Measurements from ENCODE around the gene ZBED1.
"Not testable (repeated sequence)": the region's sequence is repeated elsewhere in the genome, so short reads cannot be mapped to it uniquely, and the experiment has no call there.

Gene ZBED1

DNA sequence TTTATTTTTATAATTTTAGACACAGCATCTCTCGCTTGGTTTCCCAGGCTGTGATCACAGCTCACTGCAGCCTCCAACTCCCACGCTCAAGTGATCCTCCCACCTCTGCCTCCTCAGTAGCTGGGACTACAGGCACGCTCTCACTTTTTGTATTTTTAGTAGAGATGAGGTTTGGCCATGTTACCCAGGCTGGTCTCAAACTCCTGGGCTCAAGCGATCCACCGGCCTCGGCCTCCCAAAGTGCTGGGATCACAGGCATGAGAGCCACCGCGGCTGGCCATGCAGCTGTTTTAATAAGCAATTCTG, 39.1 kb downstream of the ZBED1 start:
- peaks cover 12% of the 10 kb centered on the region; the same call in 1 of the 2 replicates for H3K4me1 ChIP-seq (ENCODE audit: control insufficient read depth, insufficient read depth, low read length)
- no peak overlapping the region for H3K4me3 ChIP-seq (ENCODE audit: low read depth, low read length)
- no peak overlapping the region for H3K27ac ChIP-seq (ENCODE audit: low read depth, low read length)
- H3K9ac ChIP-seq (ENCODE audit: low read depth, low read length): no peak overlapping the region
- H3K36me3 ChIP-seq (ENCODE audit: control insufficient read depth, insufficient read depth, low read length): no peaks in the 10 kb centered on the region; the same call in 1 of the 2 replicates
- H3K9me3 ChIP-seq (ENCODE audit: control insufficient read depth, insufficient read depth, low read length): peaks cover 29% of the 10 kb centered on the region
- H3K27me3 ChIP-seq (ENCODE audit: control insufficient read depth, insufficient read depth, low read length): no peaks in the 10 kb centered on the region

DNA sequence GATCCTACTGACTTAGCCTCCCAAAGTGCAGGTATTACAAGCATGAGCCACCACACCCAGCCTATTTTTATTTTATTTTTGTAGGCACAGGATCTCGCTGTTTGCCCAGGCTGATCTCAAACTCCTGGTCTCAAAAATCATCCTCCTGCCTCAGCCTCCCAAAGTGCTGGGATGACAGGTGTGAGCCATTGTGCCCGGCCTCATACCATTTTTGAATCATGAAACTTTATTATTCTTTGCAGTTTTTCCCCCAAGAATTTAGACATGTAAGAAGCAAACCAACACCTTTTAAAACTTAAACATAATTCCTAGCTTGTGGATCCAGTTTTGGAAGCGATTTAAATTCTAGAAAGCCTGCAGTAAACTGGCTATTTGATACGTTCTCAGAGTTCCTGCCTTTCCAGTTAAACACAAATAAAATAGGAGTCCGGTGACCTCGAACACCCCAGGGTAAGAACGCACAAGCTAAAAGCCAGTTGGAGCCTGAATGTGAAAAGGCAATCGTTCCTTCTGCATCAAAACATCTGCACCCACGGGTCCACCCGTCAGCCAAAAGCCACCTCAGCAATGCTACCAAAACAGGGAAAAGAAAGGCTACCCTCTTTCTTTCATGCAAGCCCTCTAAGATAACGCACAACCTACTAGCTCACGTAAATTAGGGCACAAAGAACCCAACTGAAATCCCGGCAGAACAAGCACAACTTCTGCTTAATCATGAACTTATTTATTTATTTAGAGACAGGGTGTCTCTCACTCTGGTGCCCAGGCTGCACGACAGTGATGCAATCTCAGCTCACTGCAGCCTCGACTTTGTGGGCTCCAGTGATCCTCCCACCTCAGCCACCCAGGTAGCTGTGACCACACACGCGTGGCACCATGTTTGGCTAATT, 39.7 kb downstream of the ZBED1 start:
- not testable (repeated sequence) for H3K9ac ChIP-seq (ENCODE audit: low read depth, low read length); H3K27ac ChIP-seq (ENCODE audit: low read depth, low read length); H3K36me3 ChIP-seq (ENCODE audit: control insufficient read depth, insufficient read depth, low read length); H3K27me3 ChIP-seq (ENCODE audit: control insufficient read depth, insufficient read depth, low read length); H3K4me3 ChIP-seq (ENCODE audit: low read depth, low read length)
- Histone ChIP-seq H3K4me1 (ENCODE audit: control insufficient read depth, insufficient read depth, low read length) (peaks cover 12% of the 10 kb centered on the region; the same call in 1 of the 2 replicates), H3K9me3 (ENCODE audit: control insufficient read depth, insufficient read depth, low read length) (peaks cover 23% of the 10 kb centered on the region)

DNA sequence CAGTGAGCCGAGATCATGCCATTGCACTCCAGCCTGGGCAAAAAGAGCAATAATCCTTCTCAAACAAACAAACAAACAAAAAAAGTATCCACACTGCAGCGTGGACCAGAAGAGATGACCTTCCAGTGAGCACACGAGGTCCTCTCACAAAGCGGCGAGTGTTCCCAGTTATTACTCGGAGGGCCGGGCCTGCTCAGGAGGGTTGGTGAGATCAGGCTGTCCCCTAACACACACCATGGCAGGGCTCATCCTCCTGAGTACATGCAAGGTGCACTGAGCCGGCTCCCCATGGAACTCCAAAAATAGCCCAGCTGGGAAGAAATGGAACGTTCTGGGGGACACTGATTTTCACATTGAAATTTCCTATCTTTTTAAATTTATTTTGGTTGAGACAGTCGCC, 40.7 kb downstream of the ZBED1 start:
- Histone ChIP-seq H3K4me1 (ENCODE audit: control insufficient read depth, insufficient read depth, low read length) (peaks cover 12% of the 10 kb centered on the region; the same call in 1 of the 2 replicates), H3K9me3 (ENCODE audit: control insufficient read depth, insufficient read depth, low read length) (peaks cover 14% of the 10 kb centered on the region)
- not testable (repeated sequence) for H3K27ac ChIP-seq (ENCODE audit: low read depth, low read length); H3K27me3 ChIP-seq (ENCODE audit: control insufficient read depth, insufficient read depth, low read length); H3K4me3 ChIP-seq (ENCODE audit: low read depth, low read length); H3K36me3 ChIP-seq (ENCODE audit: control insufficient read depth, insufficient read depth, low read length); H3K9ac ChIP-seq (ENCODE audit: low read depth, low read length)

DNA sequence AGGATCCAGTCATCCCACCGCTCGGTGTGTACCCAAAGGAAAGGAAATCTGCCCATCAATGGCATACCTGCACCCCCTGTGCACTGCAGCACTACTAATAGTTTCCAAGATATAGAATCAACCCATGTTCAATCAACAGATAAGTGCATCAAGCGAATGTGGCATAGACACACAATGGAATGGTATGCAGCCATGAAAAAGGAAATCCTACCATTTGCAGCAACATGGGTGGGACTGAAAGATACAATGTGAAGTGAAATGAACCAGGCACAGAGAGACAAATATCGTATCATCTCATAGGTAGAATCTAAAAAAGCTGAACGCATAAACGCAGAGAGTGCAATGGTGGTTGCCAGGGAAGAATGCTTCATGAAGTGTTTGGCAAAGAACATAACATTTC, 42.5 kb downstream of the ZBED1 start:
- Histone ChIP-seq H3K9ac (ENCODE audit: low read depth, low read length) (no peak overlapping the region), H3K9me3 (ENCODE audit: control insufficient read depth, insufficient read depth, low read length) (no peaks in the 10 kb centered on the region), H3K4me1 (ENCODE audit: control insufficient read depth, insufficient read depth, low read length) (peaks cover 12% of the 10 kb centered on the region; the same call in 1 of the 2 replicates), H3K4me3 (ENCODE audit: low read depth, low read length) (no peak overlapping the region), H3K36me3 (ENCODE audit: control insufficient read depth, insufficient read depth, low read length) (no peaks in the 10 kb centered on the region; the same call in 1 of the 2 replicates), H3K27ac (ENCODE audit: low read depth, low read length) (no peak overlapping the region), H3K27me3 (ENCODE audit: control insufficient read depth, insufficient read depth, low read length) (no peaks in the 10 kb centered on the region)

DNA sequence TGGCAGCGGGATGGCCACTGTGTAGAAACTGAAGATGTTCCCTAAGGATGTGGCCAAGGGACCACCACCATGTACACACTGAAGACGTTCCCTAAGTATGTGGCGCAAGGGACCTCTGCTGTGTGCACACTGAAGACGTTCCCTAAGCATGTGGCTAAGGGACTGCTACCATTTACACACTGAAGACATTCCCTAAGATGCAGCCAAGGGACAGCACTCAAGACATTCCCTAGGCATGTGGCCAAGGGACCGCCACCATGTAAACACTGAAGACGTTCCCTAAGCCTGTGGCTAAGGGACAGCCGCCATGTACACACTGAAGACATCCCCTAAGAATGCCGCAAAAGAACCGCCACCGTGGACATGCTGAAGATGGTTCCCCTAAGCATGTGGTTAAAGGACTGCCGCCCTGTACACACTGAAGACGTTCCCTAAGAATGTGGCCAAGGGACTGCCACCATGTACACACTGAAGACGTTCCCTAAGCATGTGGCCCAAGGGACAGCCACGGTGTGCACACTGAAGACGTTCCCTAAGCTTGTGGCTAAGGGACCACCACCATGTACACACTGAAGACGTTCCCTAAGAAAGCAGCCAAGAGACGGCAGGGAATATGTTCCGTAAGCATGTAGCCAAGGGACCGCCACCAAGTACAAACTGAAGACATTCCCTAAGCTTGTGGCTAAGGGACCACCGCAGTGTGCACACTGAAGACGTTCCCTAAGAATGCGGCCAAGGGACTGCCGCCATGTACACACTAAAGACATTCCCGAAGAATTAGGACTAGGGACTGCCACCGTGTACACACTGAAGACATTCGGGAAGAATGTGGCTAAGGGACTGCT, 43.3 kb downstream of the ZBED1 start:
- Histone ChIP-seq H3K27ac (ENCODE audit: low read depth, low read length) (no peak overlapping the region), H3K9ac (ENCODE audit: low read depth, low read length) (no peak overlapping the region), H3K36me3 (ENCODE audit: control insufficient read depth, insufficient read depth, low read length) (no peaks in the 10 kb centered on the region; the same call in 1 of the 2 replicates), H3K4me3 (ENCODE audit: low read depth, low read length) (no peak overlapping the region), H3K9me3 (ENCODE audit: control insufficient read depth, insufficient read depth, low read length) (no peaks in the 10 kb centered on the region), H3K27me3 (ENCODE audit: control insufficient read depth, insufficient read depth, low read length) (no peaks in the 10 kb centered on the region), H3K4me1 (ENCODE audit: control insufficient read depth, insufficient read depth, low read length) (peaks cover 4% of the 10 kb centered on the region; the same call in 1 of the 2 replicates)

DNA sequence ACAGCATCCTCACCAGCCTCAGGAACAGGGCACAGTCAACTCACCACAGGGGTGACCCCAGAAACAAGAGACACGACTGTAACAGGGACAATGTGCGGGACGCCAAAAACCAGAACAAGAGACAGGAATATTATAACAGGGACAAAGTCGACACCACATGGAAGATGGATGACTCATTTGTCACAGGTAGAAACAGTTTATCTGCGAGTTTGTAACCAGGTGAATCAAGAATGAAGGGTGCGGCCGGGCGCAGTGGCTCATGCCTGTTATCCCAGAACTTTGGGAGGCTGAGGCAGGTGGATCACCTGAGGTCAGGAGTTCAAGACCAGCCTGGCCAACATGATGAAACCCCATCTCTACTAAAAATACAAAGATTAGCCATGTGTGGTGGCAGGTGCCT, 44.7 kb downstream of the ZBED1 start:
- not testable (repeated sequence) for H3K4me3 ChIP-seq (ENCODE audit: low read depth, low read length); H3K27ac ChIP-seq (ENCODE audit: low read depth, low read length); H3K27me3 ChIP-seq (ENCODE audit: control insufficient read depth, insufficient read depth, low read length); H3K36me3 ChIP-seq (ENCODE audit: control insufficient read depth, insufficient read depth, low read length); H3K9me3 ChIP-seq (ENCODE audit: control insufficient read depth, insufficient read depth, low read length); H3K9ac ChIP-seq (ENCODE audit: low read depth, low read length); H3K4me1 ChIP-seq (ENCODE audit: control insufficient read depth, insufficient read depth, low read length)

DNA sequence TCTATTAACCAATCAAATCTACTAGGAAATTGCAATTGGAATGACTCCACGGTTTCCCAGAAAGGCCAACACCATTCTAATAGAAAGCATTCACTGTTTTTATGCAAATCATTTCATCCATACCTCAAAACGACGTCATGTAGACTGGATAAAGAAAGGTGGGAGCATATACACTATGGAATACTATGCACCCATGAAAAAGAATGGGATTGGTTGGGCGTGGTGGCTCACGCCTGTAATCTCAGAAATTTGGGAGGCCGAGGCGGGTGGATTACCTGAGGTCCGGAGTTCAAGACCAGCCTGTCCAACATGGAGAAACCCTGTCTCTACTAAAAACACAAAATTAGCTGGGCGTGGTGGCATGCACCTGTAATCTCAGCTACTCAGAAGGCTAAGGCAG, 46.2 kb downstream of the ZBED1 start:
- not testable (repeated sequence) for H3K9me3 ChIP-seq (ENCODE audit: control insufficient read depth, insufficient read depth, low read length); H3K36me3 ChIP-seq (ENCODE audit: control insufficient read depth, insufficient read depth, low read length); H3K9ac ChIP-seq (ENCODE audit: low read depth, low read length); H3K4me3 ChIP-seq (ENCODE audit: low read depth, low read length); H3K27ac ChIP-seq (ENCODE audit: low read depth, low read length); H3K27me3 ChIP-seq (ENCODE audit: control insufficient read depth, insufficient read depth, low read length)
- peaks cover 18% of the 10 kb centered on the region; the same call in 1 of the 2 replicates for H3K4me1 ChIP-seq (ENCODE audit: control insufficient read depth, insufficient read depth, low read length)

DNA sequence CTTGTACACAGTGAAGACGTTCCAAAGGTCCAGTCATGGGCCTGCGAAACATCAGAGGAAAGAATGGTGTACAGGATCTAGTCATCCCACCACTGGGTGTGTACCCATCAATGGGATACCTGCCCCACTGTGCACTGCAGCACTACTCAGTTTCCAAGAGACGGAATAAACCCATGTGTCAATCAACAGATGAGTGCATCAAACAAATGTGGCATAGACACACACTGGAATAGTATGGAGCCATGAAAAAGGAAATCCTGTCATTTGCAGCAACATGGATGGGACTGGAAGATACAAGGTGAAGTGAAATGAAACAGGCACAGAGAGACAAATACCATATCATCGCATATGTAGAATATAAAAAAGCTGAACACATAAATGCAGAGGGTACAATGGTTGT, 48.0 kb downstream of the ZBED1 start:
- Histone ChIP-seq H3K9me3 (ENCODE audit: control insufficient read depth, insufficient read depth, low read length) (no peaks in the 10 kb centered on the region), H3K36me3 (ENCODE audit: control insufficient read depth, insufficient read depth, low read length) (no peaks in the 10 kb centered on the region), H3K27me3 (ENCODE audit: control insufficient read depth, insufficient read depth, low read length) (no peaks in the 10 kb centered on the region), H3K27ac (ENCODE audit: low read depth, low read length) (no peak overlapping the region), H3K4me1 (ENCODE audit: control insufficient read depth, insufficient read depth, low read length) (peaks cover 18% of the 10 kb centered on the region; the same call in 1 of the 2 replicates), H3K9ac (ENCODE audit: low read depth, low read length) (no peak overlapping the region), H3K4me3 (ENCODE audit: low read depth, low read length) (no peak overlapping the region)

DNA sequence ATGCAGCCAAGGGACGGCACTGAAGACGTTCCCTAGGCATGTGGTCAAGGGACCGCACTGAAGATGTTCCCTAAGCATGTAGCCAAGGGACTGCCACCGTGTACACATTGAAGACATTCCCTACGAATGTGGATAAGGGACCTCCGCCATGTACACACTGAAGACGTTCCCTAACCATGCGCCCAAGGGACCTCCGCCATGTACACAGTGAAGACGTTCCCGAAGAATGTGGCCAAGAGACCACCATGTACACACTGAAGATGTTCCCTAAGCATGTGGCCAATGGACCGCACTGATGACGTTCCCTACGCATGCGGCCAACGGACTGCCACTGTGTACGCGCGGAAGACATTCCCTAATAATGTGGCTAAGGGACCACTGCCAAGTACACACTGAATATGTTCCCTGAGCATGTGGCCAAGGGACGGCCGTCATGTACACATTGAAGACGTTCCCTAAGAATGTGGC, 48.4 kb downstream of the ZBED1 start:
- Histone ChIP-seq H3K27ac (ENCODE audit: low read depth, low read length) (no peak overlapping the region), H3K4me1 (ENCODE audit: control insufficient read depth, insufficient read depth, low read length) (peaks cover 18% of the 10 kb centered on the region; the same call in 1 of the 2 replicates), H3K9ac (ENCODE audit: low read depth, low read length) (no peak overlapping the region), H3K27me3 (ENCODE audit: control insufficient read depth, insufficient read depth, low read length) (no peaks in the 10 kb centered on the region), H3K36me3 (ENCODE audit: control insufficient read depth, insufficient read depth, low read length) (no peaks in the 10 kb centered on the region), H3K4me3 (ENCODE audit: low read depth, low read length) (no peak overlapping the region), H3K9me3 (ENCODE audit: control insufficient read depth, insufficient read depth, low read length) (no peaks in the 10 kb centered on the region)

DNA sequence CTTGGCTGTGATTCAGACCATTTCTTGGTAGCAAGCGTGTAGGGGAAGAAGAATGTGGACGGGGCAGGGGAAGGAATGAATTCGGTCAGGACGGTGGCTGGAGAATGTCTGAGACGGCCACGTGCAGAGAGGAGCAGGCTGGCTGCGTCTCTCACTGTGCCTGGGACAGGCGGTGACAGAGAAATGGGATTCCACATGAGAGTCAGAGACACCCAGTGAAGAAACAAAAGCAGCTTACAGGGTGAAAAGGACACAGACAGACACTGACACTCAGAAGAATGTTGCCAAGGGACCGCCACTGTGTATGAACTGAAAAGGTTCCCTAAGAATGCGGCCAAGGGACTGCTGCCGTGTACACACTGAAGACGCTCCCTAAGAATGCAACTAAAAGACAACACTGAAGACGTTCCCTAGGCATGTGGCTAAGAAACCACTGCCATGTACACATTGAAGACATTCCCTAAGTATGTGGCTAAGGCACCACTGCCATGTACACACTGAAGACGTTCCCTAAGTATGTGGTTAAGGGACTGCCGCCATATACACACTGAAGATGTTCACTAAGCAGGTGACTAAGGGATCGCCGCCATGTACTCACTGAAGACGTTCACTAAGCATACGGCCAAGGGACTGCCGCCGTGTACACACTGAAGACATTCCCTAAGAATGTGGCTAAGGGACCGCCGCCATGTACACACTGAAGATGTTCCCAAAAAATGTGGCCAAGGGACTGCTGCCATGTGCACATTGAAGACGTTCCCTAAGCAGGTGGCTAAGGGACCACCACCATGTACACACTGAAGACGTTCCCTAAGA, 49.1 kb downstream of the ZBED1 start:
- H3K4me3 ChIP-seq (ENCODE audit: low read depth, low read length): no peak overlapping the region
- no peaks in the 10 kb centered on the region for H3K36me3 ChIP-seq (ENCODE audit: control insufficient read depth, insufficient read depth, low read length)
- H3K27me3 ChIP-seq (ENCODE audit: control insufficient read depth, insufficient read depth, low read length): no peaks in the 10 kb centered on the region
- H3K27ac ChIP-seq (ENCODE audit: low read depth, low read length): peak overlapping the region; percentile 75
- H3K9ac ChIP-seq (ENCODE audit: low read depth, low read length): 0 out of 2 replicates have a peak overlapping the region, but pooled peaks have one; percentile 31
- H3K4me1 ChIP-seq (ENCODE audit: control insufficient read depth, insufficient read depth, low read length): peaks cover 18% of the 10 kb centered on the region; the same call in 1 of the 2 replicates
- no peaks in the 10 kb centered on the region for H3K9me3 ChIP-seq (ENCODE audit: control insufficient read depth, insufficient read depth, low read length)

All from HUES48 (cell line).